WERI-Rb-1 (cell line): ENCODE measurements around the gene ANO1.

ENCODE experiments used
- DNase-seq: peaks from one replicate; pipeline ENCODE4 v3.0.0-alpha.2; 2020
- H3K27ac ChIP-seq: fragments of 250-450 bp; sonication (Bioruptor Pico); 2 replicates; pipeline ENCODE4 v1.5.1; 2020; ENCODE audit warnings: mild to moderate bottlenecking, moderate library complexity
- H3K27me3 ChIP-seq: fragments of 250-450 bp; sonication (Bioruptor Pico); 2 replicates; pipeline ENCODE4 v1.5.1; 2021; ENCODE audit warnings: mild to moderate bottlenecking, low read depth, moderate library complexity; ENCODE audit not compliant: insufficient read depth, severe bottlenecking
- H3K36me3 ChIP-seq: fragments of 250-450 bp; sonication (Bioruptor Pico); 2 replicates; pipeline ENCODE4 v1.5.1; 2020; ENCODE audit warnings: mild to moderate bottlenecking, moderate library complexity
- H3K4me3 ChIP-seq: 2 replicates; pipeline ENCODE4 v1.5.1; 2011; ENCODE audit warnings: low read depth, mild to moderate bottlenecking, control low read depth, low read length
- H3K9me3 ChIP-seq: fragments of 250-450 bp; sonication (Bioruptor Pico); 2 replicates; pipeline ENCODE4 v1.5.1; 2021; ENCODE audit warnings: mild to moderate bottlenecking, moderate library complexity; ENCODE audit not compliant: severe bottlenecking
- TF ChIP-seq, protein P1 (sequence below): IDR thresholded peaks from 2 replicates; pipeline ENCODE4 v1.5.1; 2011; ENCODE audit warnings: low read depth, mild to moderate bottlenecking, control low read depth, inconsistent platforms, low read length

Gene ANO1

DNA sequence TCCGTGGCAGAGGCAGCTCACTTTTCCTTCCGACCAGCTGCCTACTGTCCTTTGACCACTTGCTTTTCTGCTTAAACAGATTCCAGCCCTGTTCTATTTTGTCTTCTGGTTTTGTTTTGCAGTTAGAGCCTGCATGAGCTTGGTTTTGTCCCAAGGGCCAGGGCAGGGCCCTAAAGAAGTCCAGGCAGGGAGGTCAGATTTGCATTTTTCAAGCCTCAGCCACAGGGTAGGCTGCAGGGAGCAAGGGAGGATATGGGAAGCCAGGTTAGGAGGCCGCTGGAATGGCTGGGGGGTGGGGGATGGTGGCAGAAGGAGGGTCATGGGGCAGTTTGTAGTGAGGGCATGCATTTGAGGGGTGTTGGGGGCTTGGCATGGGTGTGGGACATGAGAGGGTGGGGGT is 148.1 kb downstream of the ANO1 start:
- Histone ChIP-seq H3K4me3 (no peak overlapping the region), H3K9me3 (no peaks in the 10 kb centered on the region), H3K27ac (no peak overlapping the region), H3K27me3 (no peaks in the 10 kb centered on the region), H3K36me3 (no peaks in the 10 kb centered on the region)
- DNase-seq = no peak
- TF ChIP-seq, protein P1, sequence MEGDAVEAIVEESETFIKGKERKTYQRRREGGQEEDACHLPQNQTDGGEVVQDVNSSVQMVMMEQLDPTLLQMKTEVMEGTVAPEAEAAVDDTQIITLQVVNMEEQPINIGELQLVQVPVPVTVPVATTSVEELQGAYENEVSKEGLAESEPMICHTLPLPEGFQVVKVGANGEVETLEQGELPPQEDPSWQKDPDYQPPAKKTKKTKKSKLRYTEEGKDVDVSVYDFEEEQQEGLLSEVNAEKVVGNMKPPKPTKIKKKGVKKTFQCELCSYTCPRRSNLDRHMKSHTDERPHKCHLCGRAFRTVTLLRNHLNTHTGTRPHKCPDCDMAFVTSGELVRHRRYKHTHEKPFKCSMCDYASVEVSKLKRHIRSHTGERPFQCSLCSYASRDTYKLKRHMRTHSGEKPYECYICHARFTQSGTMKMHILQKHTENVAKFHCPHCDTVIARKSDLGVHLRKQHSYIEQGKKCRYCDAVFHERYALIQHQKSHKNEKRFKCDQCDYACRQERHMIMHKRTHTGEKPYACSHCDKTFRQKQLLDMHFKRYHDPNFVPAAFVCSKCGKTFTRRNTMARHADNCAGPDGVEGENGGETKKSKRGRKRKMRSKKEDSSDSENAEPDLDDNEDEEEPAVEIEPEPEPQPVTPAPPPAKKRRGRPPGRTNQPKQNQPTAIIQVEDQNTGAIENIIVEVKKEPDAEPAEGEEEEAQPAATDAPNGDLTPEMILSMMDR = no peak

DNA sequence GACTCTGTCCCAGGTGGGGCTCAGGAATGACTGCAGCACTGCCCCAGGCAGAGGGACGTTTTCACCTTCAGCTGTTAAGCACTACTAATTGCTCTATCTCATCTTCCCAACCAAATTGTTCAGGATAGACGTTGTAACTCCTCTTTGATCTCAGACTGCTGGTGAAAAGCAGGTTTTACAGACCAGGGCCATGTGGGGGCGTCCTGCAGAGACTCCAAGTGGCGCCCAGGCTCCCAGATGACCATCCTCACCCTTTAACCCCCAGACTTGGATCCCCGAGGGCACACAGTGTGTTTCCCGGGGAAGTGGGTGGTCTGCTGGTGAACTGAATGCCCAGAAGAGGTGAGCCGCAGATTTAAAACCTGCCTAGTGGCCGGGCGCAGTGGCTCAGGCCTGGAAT is 148.8 kb downstream of the ANO1 start:
- Histone ChIP-seq H3K27ac (no peak overlapping the region), H3K9me3 (no peaks in the 10 kb centered on the region), H3K4me3 (no peak overlapping the region), H3K27me3 (no peaks in the 10 kb centered on the region), H3K36me3 (no peaks in the 10 kb centered on the region)
- DNase-seq = peak; percentile 37
- TF ChIP-seq, protein P1 = peak; percentile 66

DNA sequence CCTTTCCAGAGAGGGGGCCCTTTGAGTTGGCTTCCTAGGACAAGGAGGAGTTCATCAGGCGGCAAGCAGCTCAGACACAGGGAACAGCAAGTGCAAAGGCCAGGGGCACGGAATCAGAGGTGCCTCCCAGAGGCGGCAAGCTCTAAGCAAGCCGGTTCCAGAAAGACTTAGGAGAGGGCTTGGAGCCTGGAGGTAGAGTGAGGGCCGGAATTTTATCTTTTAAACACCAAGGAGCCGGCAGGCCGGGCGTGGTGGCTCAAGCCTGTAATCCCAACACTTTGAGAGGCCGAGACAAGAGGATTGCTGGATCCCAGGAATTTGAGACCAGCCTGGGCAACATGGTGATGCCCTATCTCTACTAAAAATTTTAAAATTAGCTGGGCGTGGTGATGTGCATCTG is 151.6 kb downstream of the ANO1 start:
- Histone ChIP-seq H3K27ac (no peak overlapping the region), H3K36me3 (no peaks in the 10 kb centered on the region), H3K4me3 (no peak overlapping the region), H3K27me3 (no peaks in the 10 kb centered on the region), H3K9me3 (no peaks in the 10 kb centered on the region)
- TF ChIP-seq, protein P1 = no peak
- no peak for DNase-seq

DNA sequence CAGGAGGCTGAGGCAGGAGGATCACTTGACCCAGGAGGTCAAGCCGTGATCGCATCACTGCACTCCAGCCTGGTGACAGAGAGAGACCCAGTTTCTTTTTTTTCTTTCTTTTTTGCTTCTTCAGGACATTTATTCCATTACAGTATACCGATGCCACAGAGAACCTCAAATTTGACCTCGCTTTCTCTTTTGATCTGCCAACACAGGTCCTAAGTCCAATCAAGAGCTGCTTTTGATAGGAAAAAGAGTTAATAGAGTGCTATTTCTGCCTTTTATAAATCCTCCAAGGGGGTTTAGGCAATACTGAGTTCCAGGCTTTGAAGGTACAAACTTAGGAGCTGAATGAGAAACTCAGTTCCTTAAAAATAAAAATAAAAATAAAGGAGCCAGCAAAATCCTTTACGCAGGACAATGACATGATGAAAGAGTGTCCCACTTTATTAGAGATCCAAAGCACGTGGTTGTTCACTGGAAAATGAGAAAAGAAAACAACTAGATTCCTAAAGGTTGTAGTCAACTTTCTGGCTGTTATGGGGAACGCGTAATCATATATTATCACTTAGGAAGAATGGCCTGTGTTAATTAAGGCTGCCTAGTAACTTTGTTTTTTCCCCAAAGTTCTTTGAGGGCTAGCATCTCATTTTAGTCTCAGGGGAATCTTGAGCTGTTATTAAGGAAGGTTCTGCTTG is 152.2 kb downstream of the ANO1 start:
- DNase-seq = no peak
- TF ChIP-seq, protein P1 = no peak

DNA sequence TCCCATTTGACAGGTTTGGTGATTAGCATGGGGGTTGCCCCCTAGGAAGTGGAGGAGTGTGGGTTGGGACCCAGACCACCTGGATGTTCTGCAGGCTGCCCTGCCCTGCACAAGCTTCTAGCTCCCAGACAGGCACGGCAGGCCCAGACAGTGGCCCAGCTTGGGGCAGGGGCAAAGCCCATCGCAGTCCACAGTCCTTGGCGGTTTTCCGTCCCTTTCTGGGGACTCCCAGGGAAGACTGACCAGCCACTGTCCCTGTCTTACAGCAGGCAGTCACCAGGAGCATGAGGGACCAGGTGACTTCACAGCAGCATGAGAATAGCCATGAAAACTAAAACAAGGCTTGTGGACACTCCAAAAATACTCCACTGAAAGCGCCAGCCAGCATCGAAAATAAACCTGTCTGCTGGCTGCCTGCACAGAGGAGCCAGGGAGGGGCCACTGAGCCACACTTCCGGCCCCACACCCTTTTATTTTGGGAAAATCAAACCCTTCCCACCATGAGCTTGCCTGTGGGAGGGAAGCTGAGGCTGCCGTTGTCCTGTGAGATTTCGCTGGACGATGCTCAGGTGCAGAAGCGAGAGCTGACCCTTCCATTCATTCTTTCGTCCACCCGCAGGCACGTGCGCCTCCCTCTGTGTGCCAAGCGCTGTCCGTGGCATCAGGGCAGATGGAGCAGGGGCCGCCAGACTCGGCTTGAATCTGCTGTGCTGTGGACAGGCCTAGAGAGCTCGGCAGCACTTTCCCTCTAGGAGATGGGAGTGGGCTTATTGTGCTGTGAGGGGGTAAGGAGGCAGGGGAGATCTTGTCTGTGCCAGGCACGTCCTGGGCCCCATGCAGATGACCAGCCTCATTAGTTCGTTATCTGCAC is 153.0 kb downstream of the ANO1 start:
- DNase-seq = no peak
- Histone ChIP-seq H3K9me3 (no peaks in the 10 kb centered on the region), H3K27ac (no peak overlapping the region), H3K36me3 (no peaks in the 10 kb centered on the region), H3K4me3 (no peak overlapping the region), H3K27me3 (no peaks in the 10 kb centered on the region)
- TF ChIP-seq, protein P1 = no peak

More for the DNA sequence above, 152.2 kb downstream of the ANO1 start:
- H3K9me3 ChIP-seq = no peaks in the 10 kb centered on the region
- no peaks in the 10 kb centered on the region for H3K36me3 ChIP-seq
- no peaks in the 10 kb centered on the region for H3K27me3 ChIP-seq
- no peak overlapping the region for H3K4me3 ChIP-seq
- no peak overlapping the region for H3K27ac ChIP-seq
